SU-DHL-6 (cell line): Measurements from ENCODE around the gene DDX31.
A peak's percentile ranks its signal among the peaks of the same experiment; 100 is the strongest.

Experiments used
- H2AFZ ChIP-seq: fragments of 200-600 bp; sonication (generic); 2 replicates; pipeline ENCODE4 v1.6.1; 2014; ENCODE audit warnings: low read depth, mild to moderate bottlenecking, moderate library complexity, mixed read lengths, antibody characterized with exemption, low read length; ENCODE audit not compliant: severe bottlenecking
- H3F3A ChIP-seq: fragments of 200-600 bp; shearing (Covaris generic); 2 replicates; pipeline ENCODE4 v1.6.0; 2016; ENCODE audit warnings: antibody characterized with exemption, mild to moderate bottlenecking; ENCODE audit not compliant: insufficient read depth
- H3K27ac ChIP-seq: fragments of 200-600 bp; sonication (generic); 2 replicates; pipeline ENCODE4 v1.5.1; 2016; ENCODE audit warnings: low read depth, mild to moderate bottlenecking, low read length, moderate library complexity, mixed read lengths
- H3K27me3 ChIP-seq: fragments of 200-600 bp; sonication (generic), shearing (Covaris generic); 2 replicates; pipeline ENCODE4 v1.6.0; 2014; ENCODE audit warnings: mild to moderate bottlenecking, low read length
- H3K36me3 ChIP-seq: fragments of 200-600 bp; sonication (generic); 2 replicates; pipeline ENCODE4 v1.6.1; 2014; ENCODE audit warnings: mild to moderate bottlenecking, low read length, mixed read lengths
- H3K4me2 ChIP-seq: fragments of 300-600, 200-600 bp; shearing (Covaris generic), sonication (generic); 2 replicates; pipeline ENCODE4 v1.6.0; 2014; ENCODE audit warnings: low read length, low read depth, mild to moderate bottlenecking; ENCODE audit not compliant: poor library complexity, severe bottlenecking
- H3K4me3 ChIP-seq: fragments of 200-600 bp; sonication (generic); 2 replicates; pipeline ENCODE4 v1.5.1; 2014; ENCODE audit warnings: antibody characterized with exemption, low read length, mild to moderate bottlenecking, mixed read lengths; ENCODE audit not compliant: insufficient read depth, poor library complexity, severe bottlenecking
- H3K79me2 ChIP-seq: fragments of 200-600 bp; sonication (generic); 2 replicates; pipeline ENCODE4 v1.6.1; 2014; ENCODE audit warnings: mild to moderate bottlenecking, low read length, moderate library complexity; ENCODE audit not compliant: insufficient read depth
- H3K9ac ChIP-seq: fragments of 200-600 bp; sonication (generic); 2 replicates; pipeline ENCODE4 v1.7.0; 2014; ENCODE audit warnings: mild to moderate bottlenecking, low read length
- H3K9me2 ChIP-seq: fragments of 200-600 bp; sonication (generic); replicated peaks from 2 replicates; pipeline ENCODE4 v1.6.1; 2014; ENCODE audit warnings: low read length; ENCODE audit not compliant: insufficient read depth
- H3K9me3 ChIP-seq: fragments of 200-600 bp; sonication (generic); 2 replicates; pipeline ENCODE4 v1.6.1; 2014; ENCODE audit warnings: low read length, mixed read lengths; ENCODE audit not compliant: insufficient read depth
- H4K20me1 ChIP-seq: fragments of 200-600 bp; sonication (generic); 2 replicates; pipeline ENCODE4 v1.6.1; 2014; ENCODE audit warnings: low read depth, mild to moderate bottlenecking, antibody characterized with exemption, low read length, moderate library complexity, mixed read lengths
- EZH2phosphoT487 ChIP-seq: fragments of 200-600 bp; sonication (generic), shearing (Covaris generic); conservative IDR thresholded peaks from 2 replicates; pipeline ENCODE4 v1.6.1; 2018; ENCODE audit warnings: mild to moderate bottlenecking, antibody characterized with exemption, low read length, moderate library complexity, mixed read lengths
- TF ChIP-seq, protein P1 (sequence below): fragments of 200-600 bp; sonication (generic); IDR thresholded peaks from one replicate; pipeline ENCODE4 v1.5.1; 2017; ENCODE audit warnings: antibody characterized with exemption, mild to moderate bottlenecking, low read length, moderate library complexity; ENCODE audit not compliant: insufficient read depth, poor library complexity, severe bottlenecking

Gene DDX31

GRCh38 chr9:132674485-132674884 is 4.7 kb upstream of the DDX31 start:
- no peaks in the 10 kb centered on the region for H3K27me3 ChIP-seq
- H3K79me2 ChIP-seq, result peaks cover 87% of the 10 kb centered on the region
- H3K4me2 ChIP-seq, result no peak overlapping the region
- H3F3A ChIP-seq, result peaks cover 7% of the 10 kb centered on the region
- H3K4me3 ChIP-seq, result no peak overlapping the region
- H3K27ac ChIP-seq, result no peak overlapping the region
- no peak overlapping the region for H2AFZ ChIP-seq
- no peaks in the 10 kb centered on the region for H3K9me3 ChIP-seq
- no peak overlapping the region for H3K9ac ChIP-seq
- no peaks in the 10 kb centered on the region for H3K9me2 ChIP-seq
- no peak for TF ChIP-seq EZH2phosphoT487
- TF ChIP-seq, protein P1, sequence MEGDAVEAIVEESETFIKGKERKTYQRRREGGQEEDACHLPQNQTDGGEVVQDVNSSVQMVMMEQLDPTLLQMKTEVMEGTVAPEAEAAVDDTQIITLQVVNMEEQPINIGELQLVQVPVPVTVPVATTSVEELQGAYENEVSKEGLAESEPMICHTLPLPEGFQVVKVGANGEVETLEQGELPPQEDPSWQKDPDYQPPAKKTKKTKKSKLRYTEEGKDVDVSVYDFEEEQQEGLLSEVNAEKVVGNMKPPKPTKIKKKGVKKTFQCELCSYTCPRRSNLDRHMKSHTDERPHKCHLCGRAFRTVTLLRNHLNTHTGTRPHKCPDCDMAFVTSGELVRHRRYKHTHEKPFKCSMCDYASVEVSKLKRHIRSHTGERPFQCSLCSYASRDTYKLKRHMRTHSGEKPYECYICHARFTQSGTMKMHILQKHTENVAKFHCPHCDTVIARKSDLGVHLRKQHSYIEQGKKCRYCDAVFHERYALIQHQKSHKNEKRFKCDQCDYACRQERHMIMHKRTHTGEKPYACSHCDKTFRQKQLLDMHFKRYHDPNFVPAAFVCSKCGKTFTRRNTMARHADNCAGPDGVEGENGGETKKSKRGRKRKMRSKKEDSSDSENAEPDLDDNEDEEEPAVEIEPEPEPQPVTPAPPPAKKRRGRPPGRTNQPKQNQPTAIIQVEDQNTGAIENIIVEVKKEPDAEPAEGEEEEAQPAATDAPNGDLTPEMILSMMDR, result no peak
- H3K36me3 ChIP-seq, result no peaks in the 10 kb centered on the region; the same call in 1 of the 2 replicates
- peaks cover 8% of the 10 kb centered on the region; the same call in 1 of the 2 replicates for H4K20me1 ChIP-seq

DNA sequence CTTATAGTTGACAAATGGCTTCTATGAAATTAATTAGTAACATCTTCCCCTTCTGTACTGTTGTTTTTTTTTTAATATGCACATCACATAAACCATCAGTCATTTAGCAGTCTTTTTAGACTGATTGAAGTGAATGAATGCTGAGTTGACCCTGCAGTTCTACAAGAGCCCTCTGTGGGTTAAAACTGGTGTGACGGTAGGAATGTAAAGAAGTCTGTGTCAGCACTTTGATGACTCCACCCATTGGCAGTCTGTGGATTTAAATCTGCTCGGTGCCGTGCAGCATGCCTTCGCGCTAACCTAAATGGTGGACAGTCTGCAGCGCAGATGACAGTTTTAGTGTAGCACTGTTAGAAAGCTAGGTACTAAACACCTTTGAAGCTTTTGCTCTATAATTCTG is 3.6 kb upstream of the DDX31 start:
- no peaks in the 10 kb centered on the region for H3K36me3 ChIP-seq
- no peak overlapping the region for H2AFZ ChIP-seq
- no peak overlapping the region for H3K4me2 ChIP-seq
- H3K9me3 ChIP-seq, result no peaks in the 10 kb centered on the region
- H3K79me2 ChIP-seq, result peaks cover 93% of the 10 kb centered on the region
- no peak overlapping the region for H3K9ac ChIP-seq
- peaks cover 8% of the 10 kb centered on the region; the same call in 1 of the 2 replicates for H4K20me1 ChIP-seq
- H3K27ac ChIP-seq, result no peak overlapping the region
- H3F3A ChIP-seq, result peaks cover 11% of the 10 kb centered on the region
- TF ChIP-seq, protein P1, result no peak
- no peak for TF ChIP-seq EZH2phosphoT487
- no peak overlapping the region for H3K4me3 ChIP-seq
- no peaks in the 10 kb centered on the region for H3K9me2 ChIP-seq
- no peaks in the 10 kb centered on the region for H3K27me3 ChIP-seq

DNA sequence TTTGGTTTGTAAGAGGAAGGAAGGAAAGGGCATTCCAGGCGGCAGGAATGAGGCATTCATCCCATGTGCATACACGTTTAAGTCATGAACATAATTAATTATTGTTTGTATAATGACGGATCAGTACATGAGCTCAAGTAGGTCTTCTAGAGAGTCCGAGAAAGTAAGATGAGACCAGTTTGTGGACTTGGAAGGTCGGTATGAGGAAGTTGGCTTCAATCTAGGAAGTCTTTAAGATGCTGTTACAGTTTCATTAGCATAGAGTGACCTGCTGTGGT is 2.6 kb upstream of the DDX31 start:
- H3K27ac ChIP-seq, result no peak overlapping the region
- H3K9ac ChIP-seq, result no peak overlapping the region
- no peaks in the 10 kb centered on the region for H3K9me2 ChIP-seq
- H3K4me2 ChIP-seq, result peak overlapping the region; percentile 76
- H3K9me3 ChIP-seq, result no peaks in the 10 kb centered on the region
- peaks cover 93% of the 10 kb centered on the region for H3K79me2 ChIP-seq
- TF ChIP-seq, protein P1, result no peak
- no peak for TF ChIP-seq EZH2phosphoT487
- H4K20me1 ChIP-seq, result peaks cover 8% of the 10 kb centered on the region; the same call in 1 of the 2 replicates
- no peaks in the 10 kb centered on the region for H3K27me3 ChIP-seq
- H2AFZ ChIP-seq, result no peak overlapping the region
- H3K36me3 ChIP-seq, result no peaks in the 10 kb centered on the region
- H3K4me3 ChIP-seq, result no peak overlapping the region
- H3F3A ChIP-seq, result peaks cover 18% of the 10 kb centered on the region
